T-helper 2 cell treated with Interferon-gamma antibody and Interleukin-4, amounts not matched to agents 100 ng/mL and 5 ng/mL, for 36 hours (primary cell): ENCODE measurements around the gene POMGNT1. TPM values are rescaled to one million over a fixed set of nuclear protein-coding genes. Genes with fewer than 3 reads are reported as not detected.

Experiments
- intact Hi-C: fragments of 100-400 bp; cut with micrococcal nuclease; formaldehyde crosslinking; loops from one replicate; pipeline ENCODE4 v1.15.1; 2023
- total RNA-seq: library from RNA; stranded (reverse); gene quantifications from 2 replicates; pipeline ENCODE4 v1.2.3, GENCODE V29; 2022

POMGNT1 gene
- total RNA-seq, 1 donor from 2014 or later = 38.7 TPM

GRCh38 chr1:46158312-46159281 is 39.6 kb downstream of the POMGNT1 start:
- intact Hi-C loops = no loop called here

- intact Hi-C loops = no loop called here
These were observed 40.3 kb downstream of the POMGNT1 start for GRCh38 chr1:46157916-46158311.

- intact Hi-C loops = no loop called here
These were observed 44.5 kb downstream of the POMGNT1 start for GRCh38 chr1:46153732-46154131.

- intact Hi-C loops = no loop called here
These were observed 45.0 kb downstream of the POMGNT1 start for GRCh38 chr1:46153228-46153627.

GRCh38 chr1:46152016-46152415 is 46.2 kb downstream of the POMGNT1 start:
- intact Hi-C loops = no loop called here

- intact Hi-C loops = no loop called here
These were observed 48.1 kb downstream of the POMGNT1 start for GRCh38 chr1:46150085-46150484.

- intact Hi-C loops = no loop called here
These were observed 49.9 kb downstream of the POMGNT1 start for GRCh38 chr1:46148318-46148717.

Other genes with a start within 250 kb of the POMGNT1 start
- gene PIK3R3, start 65.8 kb downstream of the POMGNT1 start, total RNA-seq = 3.7 and 5.5 TPM in 2 replicates
- gene TSPAN1, start 23.3 kb downstream of the POMGNT1 start, total RNA-seq = not detected in 2 replicates
- not detected in 2 replicates for gene P3R3URF, start 21.9 kb downstream of the POMGNT1 start, total RNA-seq
- gene LURAP1, start 4.9 kb upstream of the POMGNT1 start, total RNA-seq = 0.09 and 0.14 TPM in 2 replicates
- gene RAD54L, start 49.3 kb upstream of the POMGNT1 start, total RNA-seq = 47.1 and 50.3 TPM in 2 replicates
- 46.2 and 47.0 TPM in 2 replicates for gene LRRC41, start 105.2 kb upstream of the POMGNT1 start, total RNA-seq
- gene UQCRH, start 105.3 kb upstream of the POMGNT1 start, total RNA-seq = 271 and 283 TPM in 2 replicates
- 22.6 and 24.2 TPM in 2 replicates for gene NSUN4, start 142.4 kb upstream of the POMGNT1 start, total RNA-seq
- gene FAAH, start 195.9 kb upstream of the POMGNT1 start, total RNA-seq = 2.9 and 5.1 TPM in 2 replicates